SH-SY5Y (cell line): ENCODE data around the gene KLK11.

Source experiments
- GATA2 ChIP-seq: IDR thresholded peaks from 2 replicates; pipeline ENCODE4 v1.6.1; 2011; ENCODE audit warnings: mild to moderate bottlenecking, low read depth, low read length
- GATA3 ChIP-seq: IDR thresholded peaks from 2 replicates; pipeline ENCODE4 v1.6.1; 2011; ENCODE audit warnings: low read depth, mild to moderate bottlenecking, low read length, moderate library complexity

DNA sequence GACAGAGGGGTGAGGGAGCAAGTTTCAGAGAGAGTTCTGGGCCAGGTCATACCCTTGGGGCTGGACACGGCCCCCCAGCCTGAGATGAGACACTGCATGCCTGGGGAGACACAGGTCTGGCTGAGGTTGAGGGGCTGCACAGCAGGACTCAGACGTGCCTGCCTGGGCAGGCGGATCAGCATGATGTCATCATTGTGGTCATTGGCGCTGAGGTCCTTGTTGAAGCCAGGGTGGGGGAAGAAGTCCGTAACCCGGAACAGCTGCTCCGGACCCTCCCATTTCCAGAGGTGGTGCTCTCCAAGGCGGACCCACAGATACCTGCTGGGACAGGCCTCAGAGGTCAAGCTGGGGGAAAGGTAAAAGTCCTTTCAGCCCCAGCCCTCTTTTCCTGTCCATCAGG, 20.0 kb downstream of the KLK11 start:
- TF ChIP-seq GATA3, result no peak
- no peak for TF ChIP-seq GATA2
